GM23248 (cell line): Measurements from ENCODE around the gene MYLK. TPM values are rescaled to one million over a fixed set of nuclear protein-coding genes. Genes with fewer than 3 reads are reported as not detected.

Experiments used
- DNase-seq: peaks from one replicate; pipeline ENCODE4 v3.0.0-alpha.2; 2015
- H2AFZ ChIP-seq: fragments of 200-600 bp; sonication (generic); 2 replicates; pipeline ENCODE4 v1.6.1; 2016; ENCODE audit warnings: antibody characterized with exemption
- H3F3A ChIP-seq: fragments of 200-600 bp; sonication (generic); 2 replicates; pipeline ENCODE4 v1.6.1; 2016; ENCODE audit warnings: mild to moderate bottlenecking, antibody characterized with exemption, mixed run types; ENCODE audit not compliant: insufficient read depth
- H3K27ac ChIP-seq: fragments of 200-600 bp; sonication (generic); 2 replicates; pipeline ENCODE4 v1.5.1; 2016; ENCODE audit warnings: mild to moderate bottlenecking
- H3K27me3 ChIP-seq: fragments of 200-600 bp; sonication (generic); replicated peaks from 2 replicates; pipeline ENCODE4 v1.6.1; 2016; ENCODE audit warnings: mild to moderate bottlenecking; ENCODE audit not compliant: insufficient read depth
- H3K36me3 ChIP-seq: fragments of 200-600 bp; sonication (generic); 2 replicates; pipeline ENCODE4 v1.6.1; 2016; ENCODE audit warnings: low read depth, mild to moderate bottlenecking
- H3K4me1 ChIP-seq: fragments of 200-600 bp; sonication (generic); 2 replicates; pipeline ENCODE4 v1.6.1; 2016; ENCODE audit warnings: mild to moderate bottlenecking; ENCODE audit not compliant: insufficient read depth
- H3K4me2 ChIP-seq: fragments of 200-600 bp; sonication (generic); one replicate; pipeline ENCODE4 v1.6.1; 2016; ENCODE audit warnings: mild to moderate bottlenecking; ENCODE audit not compliant: unreplicated experiment
- H3K4me3 ChIP-seq: fragments of 200-600 bp; sonication (generic); 2 replicates; pipeline ENCODE4 v1.5.1; 2016; ENCODE audit warnings: mild to moderate bottlenecking
- H3K79me2 ChIP-seq: fragments of 200-600 bp; sonication (generic); 2 replicates; pipeline ENCODE4 v1.6.1; 2016; ENCODE audit warnings: mild to moderate bottlenecking; ENCODE audit not compliant: insufficient read depth
- H3K9ac ChIP-seq: fragments of 200-600 bp; sonication (generic); 2 replicates; pipeline ENCODE4 v1.6.1; 2016; ENCODE audit warnings: mild to moderate bottlenecking
- H3K9me2 ChIP-seq: fragments of 200-600 bp; sonication (generic); 2 replicates; pipeline ENCODE4 v1.6.1; 2016; ENCODE audit warnings: mixed run types, mild to moderate bottlenecking, moderate library complexity; ENCODE audit not compliant: insufficient read depth
- H3K9me3 ChIP-seq: fragments of 200-600 bp; sonication (generic); one replicate; pipeline ENCODE4 v1.6.1; 2017; ENCODE audit warnings: low read depth
- H4K20me1 ChIP-seq: fragments of 200-600 bp; sonication (generic); 2 replicates; pipeline ENCODE4 v1.6.0; 2016; ENCODE audit not compliant: insufficient read depth
- EZH2 ChIP-seq: fragments of 200-600 bp; sonication (generic); IDR thresholded peaks from 2 replicates; pipeline ENCODE4 v1.6.1; 2018; ENCODE audit warnings: antibody characterized with exemption, mild to moderate bottlenecking; ENCODE audit not compliant: insufficient read depth, poor library complexity, severe bottlenecking
- EZH2phosphoT487 ChIP-seq: fragments of 200-600 bp; sonication (generic); IDR thresholded peaks from 2 replicates; pipeline ENCODE4 v1.6.1; 2018; ENCODE audit warnings: antibody characterized with exemption, moderate library complexity, mild to moderate bottlenecking, low read depth; ENCODE audit not compliant: insufficient read depth
- WGBS, 2 experiments: methylation state at CpG; one replicate each; pipeline ENCODE4 v1.1.6; 2015 to 2017; ENCODE audit warnings: low lambda C conversion rate in 2 of 2, low coverage in 1 of 2; ENCODE audit errors: missing lambda C conversion rate in 2 of 2; 5-methylcytosine and 5-hydroxymethylcytosine counted together
- in situ Hi-C: fragments of 300-500 bp; cut with MboI; formaldehyde crosslinking; loops from 2 replicates; pipeline ENCODE4 v1.15.0; 2020
- polyA plus RNA-seq: library from polyadenylated mRNA; unstranded; fragments of >200 nt; fragmentation: Nextera tagmentation; extraction: Ambion mirVana; gene quantifications from 2 replicates; pipeline ENCODE4 v1.2.1, GENCODE V29; 2016
- total RNA-seq: library from RNA; depleted of rRNA; stranded (reverse); fragments of >200 nt; shearing (Covaris generic); gene quantifications from 2 replicates; pipeline ENCODE4 v1.2.3, GENCODE V29; 2014

MYLK gene
- total and polyA plus RNA-seq, 2 experiments from 2014 or later = 110 to 174 TPM

GRCh38 chr3:123696808-123697207, 187.3 kb downstream of the MYLK start:
- Histone ChIP-seq H3K79me2 (no peaks in the 10 kb centered on the region), H4K20me1 (no peaks in the 10 kb centered on the region), H3K9me3 (no peaks in the 10 kb centered on the region), H3K4me1 (peaks cover 25% of the 10 kb centered on the region), H3K4me2 (no peak overlapping the region), H3K27ac (no peak overlapping the region), H3K4me3 (no peak overlapping the region), H3F3A (0 out of 2 replicates have a peak, but pooled peaks cover 6% of the 10 kb centered on the region), H3K36me3 (peaks cover 4% of the 10 kb centered on the region; the same call in 1 of the 2 replicates), H2AFZ (no peak overlapping the region), H3K9me2 (no peaks in the 10 kb centered on the region), H3K27me3 (no peaks in the 10 kb centered on the region), H3K9ac (no peak overlapping the region)
- WGBS, 2 experiments = 32 to 34% methylated on average over 6 of the region's 6 CpGs
- DNase-seq = no peak
- in situ Hi-C loops = no loop called here
- TF ChIP-seq EZH2phosphoT487 (no peak), EZH2 (no peak)

- Histone ChIP-seq H3K27me3 (no peaks in the 10 kb centered on the region), H4K20me1 (no peaks in the 10 kb centered on the region), H3K4me2 (no peak overlapping the region), H3F3A (0 out of 2 replicates have a peak, but pooled peaks cover 6% of the 10 kb centered on the region), H3K9me3 (no peaks in the 10 kb centered on the region), H3K79me2 (no peaks in the 10 kb centered on the region), H3K4me3 (no peak overlapping the region), H3K9ac (no peak overlapping the region), H3K36me3 (peaks cover 12% of the 10 kb centered on the region; the same call in 1 of the 2 replicates), H3K27ac (no peak overlapping the region), H3K4me1 (peaks cover 25% of the 10 kb centered on the region), H2AFZ (no peak overlapping the region), H3K9me2 (no peaks in the 10 kb centered on the region)
- in situ Hi-C loops = no loop called here
- WGBS, 2 experiments = 94 to 96% methylated on average over 14 of the region's 14 CpGs
- TF ChIP-seq EZH2 = no peak
- TF ChIP-seq EZH2phosphoT487 = no peak
- DNase-seq = no peak
Measured at GRCh38 chr3:123695731-123696640, 188.1 kb downstream of the MYLK start.

- no peak overlapping the region for H2AFZ ChIP-seq
- DNase-seq = no peak
- peaks cover 17% of the 10 kb centered on the region; the same call in 1 of the 2 replicates for H3K36me3 ChIP-seq
- no peak for TF ChIP-seq EZH2phosphoT487
- TF ChIP-seq EZH2 = no peak
- H3K79me2 ChIP-seq = no peaks in the 10 kb centered on the region
- no peaks in the 10 kb centered on the region for H3K27me3 ChIP-seq
- in situ Hi-C loops = no loop called here
- peaks cover 7% of the 10 kb centered on the region; the same call in 1 of the 2 replicates for H3F3A ChIP-seq
- no peaks in the 10 kb centered on the region for H4K20me1 ChIP-seq
- no peak overlapping the region for H3K27ac ChIP-seq
- WGBS, 2 experiments = 75 to 91% methylated on average over 2 of the region's 2 CpGs
- H3K9ac ChIP-seq = no peak overlapping the region
- H3K4me1 ChIP-seq = peaks cover 25% of the 10 kb centered on the region
- no peaks in the 10 kb centered on the region for H3K9me3 ChIP-seq
- no peaks in the 10 kb centered on the region for H3K9me2 ChIP-seq
- no peak overlapping the region for H3K4me3 ChIP-seq
- H3K4me2 ChIP-seq = no peak overlapping the region
Measured at GRCh38 chr3:123695152-123695551, 189.0 kb downstream of the MYLK start.

GRCh38 chr3:123694366-123695087, 189.6 kb downstream of the MYLK start:
- TF ChIP-seq EZH2 = no peak
- no peak for TF ChIP-seq EZH2phosphoT487
- peaks cover 13% of the 10 kb centered on the region for H3F3A ChIP-seq
- H3K9me2 ChIP-seq = no peaks in the 10 kb centered on the region
- no peaks in the 10 kb centered on the region for H3K9me3 ChIP-seq
- H3K36me3 ChIP-seq = peaks cover 20% of the 10 kb centered on the region; the same call in 1 of the 2 replicates
- no peaks in the 10 kb centered on the region for H3K79me2 ChIP-seq
- in situ Hi-C loops = no loop called here
- no peak overlapping the region for H2AFZ ChIP-seq
- H4K20me1 ChIP-seq = no peaks in the 10 kb centered on the region
- DNase-seq = no peak
- H3K27me3 ChIP-seq = no peaks in the 10 kb centered on the region
- WGBS, 2 experiments = 94 to 97% methylated on average over 6 of the region's 6 CpGs
- no peak overlapping the region for H3K4me3 ChIP-seq
- H3K9ac ChIP-seq = no peak overlapping the region
- no peak overlapping the region for H3K27ac ChIP-seq
- peaks cover 28% of the 10 kb centered on the region for H3K4me1 ChIP-seq
- H3K4me2 ChIP-seq = no peak overlapping the region
